ENCODE measurements around the gene CFAP157. TPM values are rescaled to one million over a fixed set of nuclear protein-coding genes. Genes with fewer than 3 reads are reported as not detected.

CFAP157 gene
- total and polyA plus RNA-seq, 5 experiments from 2014 or later, result 0.18 to 0.99 (median 0.32) TPM

DNA sequence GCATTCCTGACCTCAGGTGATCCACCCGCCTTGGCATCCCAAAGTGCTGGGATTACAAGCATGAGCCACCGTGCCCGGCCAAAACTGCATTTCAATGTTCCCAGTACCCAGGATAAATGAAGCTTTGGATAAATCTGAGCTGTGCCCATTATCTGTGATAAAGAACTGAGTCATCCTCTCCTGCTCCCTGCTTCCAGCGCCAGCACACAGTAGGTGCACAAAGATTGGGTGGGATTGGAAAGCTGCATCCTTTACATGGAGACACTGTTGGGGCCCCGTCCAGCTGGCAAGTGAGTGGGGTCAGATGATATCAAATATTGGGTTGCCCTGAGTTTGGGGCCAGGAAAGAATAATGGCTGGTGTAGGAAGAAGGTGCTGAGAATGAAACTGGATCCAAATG, 54.3 kb downstream of the CFAP157 start:
- no peak for DNase-seq
- Mint-ChIP-seq H3K27me3 (no peaks in the 10 kb centered on the region), H3K4me3 (no peak overlapping the region), H3K4me1 (peaks cover 22 to 51% (median 44%) of the 10 kb centered on the region in 4 donors), H3K36me3 (peaks cover 0 to 54% (median 6%) of the 10 kb centered on the region in 3 donors), H3K27ac (peak overlapping the region in 4 of 10 donors; percentile 29 to 69 (median 49)), H3K9me3 (no peaks in the 10 kb centered on the region)
- no peak for ATAC-seq
- POLR2A ChIA-PET, result interaction anchor here (1.0 to 12.1 kb wide), 2 partner anchors 13 to 21 kb away, joined by 3 to 237 read pairs; partner anchors contain the start of genes CDK9 and SH2D3C

DNA sequence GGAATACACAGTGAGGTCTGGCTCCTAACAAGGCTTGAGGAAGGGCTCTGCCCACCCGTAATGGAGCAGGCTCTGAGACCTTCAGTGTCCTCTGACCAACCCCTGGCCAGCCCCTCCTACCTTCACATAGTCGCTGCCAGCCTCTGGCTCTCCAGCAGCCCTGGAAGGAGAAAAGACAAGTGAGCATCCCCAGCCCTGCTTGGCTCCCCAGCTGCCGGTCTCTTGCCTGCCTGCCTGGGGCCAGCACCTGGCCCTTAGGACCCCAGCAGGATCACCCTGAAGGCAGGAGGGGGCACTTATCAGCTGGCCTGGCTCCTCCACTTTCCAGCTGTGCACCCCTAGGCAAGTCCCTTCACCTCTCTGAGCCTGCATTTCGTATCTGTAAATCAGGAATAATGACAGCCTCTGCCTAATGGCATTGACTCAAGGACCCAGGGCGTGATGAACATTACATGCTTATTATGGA, 54.7 kb downstream of the CFAP157 start:
- DNase-seq, result no peak
- no peak for ATAC-seq
- peaks cover 26 to 56% (median 49%) of the 10 kb centered on the region in 4 donors for H3K4me1 Mint-ChIP-seq
- POLR2A ChIA-PET, result interaction anchor here (1.0 to 12.1 kb wide), 2 partner anchors 14 to 20 kb away, joined by 3 to 237 read pairs; partner anchors contain the start of genes CDK9 and SH2D3C
- H3K36me3 Mint-ChIP-seq, result peaks cover 0 to 59% (median 11%) of the 10 kb centered on the region in 3 donors
- H3K27me3 Mint-ChIP-seq, result no peaks in the 10 kb centered on the region
- no peak overlapping the region for H3K4me3 Mint-ChIP-seq
- no peaks in the 10 kb centered on the region for H3K9me3 Mint-ChIP-seq
- peak overlapping the region in 2 of 10 donors; percentile 36 to 57 for H3K27ac Mint-ChIP-seq

DNA sequence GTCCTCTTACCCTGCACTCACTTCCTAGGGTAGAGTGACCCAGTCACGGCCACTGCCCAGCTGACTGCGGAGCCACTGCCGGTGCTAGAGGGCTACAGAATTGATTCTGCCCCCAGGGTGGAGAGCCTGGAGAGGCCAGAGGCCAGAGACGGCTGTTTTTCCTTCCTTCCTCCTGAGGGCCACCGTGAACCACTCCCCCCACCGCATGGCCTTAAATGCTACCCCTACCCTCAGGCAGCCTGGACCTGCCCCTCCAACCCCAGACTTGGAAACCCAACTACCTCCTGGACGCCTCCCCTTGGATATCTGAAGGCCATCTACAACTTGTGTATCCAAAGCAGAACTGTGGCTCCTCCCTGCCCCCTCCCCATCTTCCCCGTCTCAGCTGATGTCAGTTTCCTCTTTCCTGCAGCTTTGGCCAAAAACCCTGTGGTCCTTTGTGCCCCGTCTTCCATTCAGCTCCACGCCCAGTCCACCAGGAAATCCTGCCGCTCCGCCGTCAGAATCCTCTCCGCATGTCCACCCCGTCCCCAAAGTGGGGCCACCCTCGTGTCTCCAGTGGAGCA, 55.4 kb downstream of the CFAP157 start:
- H3K4me1 Mint-ChIP-seq, result peaks cover 31 to 62% (median 55%) of the 10 kb centered on the region in 4 donors

DNA sequence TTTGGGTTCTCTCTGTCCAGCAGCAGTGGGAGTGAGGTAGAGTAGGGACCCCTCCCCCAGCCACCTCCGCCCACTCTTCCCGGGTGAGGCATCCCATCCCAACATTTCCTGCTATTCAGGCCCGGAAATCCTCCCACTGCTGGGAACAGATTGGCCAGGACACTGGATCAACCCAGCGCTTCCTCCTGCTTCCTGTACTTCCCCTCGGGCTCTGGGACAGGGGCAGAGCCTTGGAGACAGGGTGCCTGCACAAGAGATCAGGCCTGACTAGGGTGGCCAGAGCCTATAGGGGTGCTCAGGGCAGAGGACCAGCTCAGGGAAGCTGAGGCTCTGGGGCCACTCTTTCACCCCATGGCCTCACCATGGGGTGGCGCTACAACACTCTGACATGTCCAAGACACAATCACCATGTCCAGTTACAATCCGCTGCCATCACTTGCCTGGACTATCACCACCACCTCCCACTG, 57.2 kb downstream of the CFAP157 start:
- no peaks in the 10 kb centered on the region for H3K9me3 Mint-ChIP-seq
- peak overlapping the region in 1 of 10 donors; percentile 5 for H3K4me3 Mint-ChIP-seq
- POLR2A ChIA-PET, result interaction anchor here (0.6 to 12.1 kb wide), 2 partner anchors 18 to 168 kb away, joined by 3 to 237 read pairs; partner anchors contain the start of genes CDK9 and SH2D3C
- H3K4me1 Mint-ChIP-seq, result peaks cover 38 to 73% (median 70%) of the 10 kb centered on the region in 4 donors
- DNase-seq, result no peak
- no peak for ATAC-seq
- peak overlapping the region in 8 of 10 donors; percentile 41 to 85 (median 72) for H3K27ac Mint-ChIP-seq
- no peaks in the 10 kb centered on the region for H3K27me3 Mint-ChIP-seq
- H3K36me3 Mint-ChIP-seq, result peaks cover 0 to 55% (median 11%) of the 10 kb centered on the region in 3 donors

More for the DNA sequence above, 55.4 kb downstream of the CFAP157 start:
- H3K27ac Mint-ChIP-seq, result peak overlapping the region in 9 of 10 donors; percentile 29 to 96 (median 76)
- peaks cover 0 to 62% (median 11%) of the 10 kb centered on the region in 3 donors for H3K36me3 Mint-ChIP-seq
- POLR2A ChIA-PET, result interaction anchor here (12.1 kb wide), 1 partner anchor 20 kb away, joined by 237 read pairs; the partner anchor contains the start of genes CDK9 and SH2D3C
- no peak overlapping the region for H3K4me3 Mint-ChIP-seq
- DNase-seq, result no peak
- H3K9me3 Mint-ChIP-seq, result no peaks in the 10 kb centered on the region
- no peak for ATAC-seq
- H3K27me3 Mint-ChIP-seq, result no peaks in the 10 kb centered on the region

DNA sequence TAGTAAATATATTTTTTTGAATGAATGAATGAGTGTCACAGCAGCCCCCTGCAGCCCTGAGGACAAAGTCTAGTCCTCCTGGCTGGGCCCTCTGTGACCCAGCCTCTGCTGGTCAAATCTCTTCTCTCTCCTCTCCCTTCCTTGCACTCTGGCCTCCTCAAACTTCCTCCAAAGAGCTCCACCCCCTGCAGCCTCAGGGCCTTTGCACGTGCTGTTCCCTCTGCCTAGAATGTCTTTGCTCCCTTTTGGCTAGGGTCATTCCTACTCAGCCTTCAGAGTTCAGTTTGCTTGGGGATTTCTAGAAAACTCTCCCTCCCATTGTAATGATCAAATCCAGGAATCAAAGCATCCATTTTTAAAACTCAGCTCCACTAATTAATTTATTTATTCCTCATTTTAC, 58.6 kb downstream of the CFAP157 start:
- peak overlapping the region in 9 of 10 donors; percentile 16 to 95 (median 83) for H3K27ac Mint-ChIP-seq
- no peak for DNase-seq
- no peaks in the 10 kb centered on the region for H3K9me3 Mint-ChIP-seq
- H3K4me1 Mint-ChIP-seq, result peaks cover 44 to 87% (median 82%) of the 10 kb centered on the region in 4 donors
- ATAC-seq, result no peak
- POLR2A ChIA-PET, result interaction anchor here (0.8 to 12.1 kb wide), 5 partner anchors 8 to 56 kb away, joined by 3 to 237 read pairs (median 5); partner anchors contain the start of genes CDK9 and SH2D3C
- no peaks in the 10 kb centered on the region for H3K27me3 Mint-ChIP-seq
- H3K36me3 Mint-ChIP-seq, result peaks cover 0 to 53% (median 11%) of the 10 kb centered on the region in 3 donors
- peak overlapping the region in 2 of 10 donors; percentile 9 to 45 for H3K4me3 Mint-ChIP-seq

Other genes with a start within 250 kb of the CFAP157 start
- gene STXBP1, start 94.7 kb upstream of the CFAP157 start, total RNA-seq, result 10 to 100 TPM; 34.6 to 39.7 TPM
- gene STXBP1, start 94.7 kb upstream of the CFAP157 start, polyA plus RNA-seq, result 10 to 100 TPM in 1 of 3 donors, 1 to 10 TPM in 2; 3.4 to 10.3 (median 7.5) TPM
- gene PTRH1, start 8.7 kb downstream of the CFAP157 start, total RNA-seq, result 1 to 10 TPM; 8.8 to 8.9 TPM
- gene PTRH1, start 8.7 kb downstream of the CFAP157 start, polyA plus RNA-seq, result 10 to 100 TPM; 26.2 to 37.7 (median 30.9) TPM
- gene TTC16, start 9.1 kb downstream of the CFAP157 start, total RNA-seq, result 1 to 10 TPM; 7.2 to 8.2 TPM
- gene TTC16, start 9.1 kb downstream of the CFAP157 start, polyA plus RNA-seq, result 1 to 10 TPM; 1.8 to 4.4 (median 3.0) TPM
- 10 to 100 TPM in 1 of 2 experiments, 1 to 10 TPM in 1; 9.8 to 13.9 TPM for gene TOR2A, start 28.3 kb downstream of the CFAP157 start, total RNA-seq
- 10 to 100 TPM; 18.1 to 24.7 (median 23.5) TPM for gene TOR2A, start 28.3 kb downstream of the CFAP157 start, polyA plus RNA-seq
- gene SH2D3C, start 71.7 kb downstream of the CFAP157 start, total RNA-seq, result 10 to 100 TPM; 42.8 to 45.1 TPM
- gene SH2D3C, start 71.7 kb downstream of the CFAP157 start, polyA plus RNA-seq, result 10 to 100 TPM; 13.8 to 50.8 (median 23.5) TPM
- gene CDK9, start 79.0 kb downstream of the CFAP157 start, total RNA-seq, result 100 to 1,000 TPM; 142 to 147 TPM
- gene CDK9, start 79.0 kb downstream of the CFAP157 start, polyA plus RNA-seq, result 10 to 100 TPM; 28.3 to 62.9 (median 38.9) TPM
- 100 to 1,000 TPM; 155 to 158 TPM for gene FPGS, start 95.9 kb downstream of the CFAP157 start, total RNA-seq
- gene FPGS, start 95.9 kb downstream of the CFAP157 start, polyA plus RNA-seq, result 10 to 100 TPM; 51.7 to 54.8 (median 53.4) TPM
- 10 to 100 TPM in 1 of 2 experiments, 1 to 10 TPM in 1; 9.4 to 10.2 TPM for gene ENG, start 147.7 kb downstream of the CFAP157 start, total RNA-seq
- 1 to 10 TPM; 2.1 to 5.4 (median 4.4) TPM for gene ENG, start 147.7 kb downstream of the CFAP157 start, polyA plus RNA-seq
- 10 to 100 TPM; 52.2 to 57.1 TPM for gene AK1, start 170.7 kb downstream of the CFAP157 start, total RNA-seq
- under 1 TPM in 2 of 3 donors, not detected in 1; 0.07 to 0.22 TPM for gene AK1, start 170.7 kb downstream of the CFAP157 start, polyA plus RNA-seq
- gene ST6GALNAC6, start 192.6 kb downstream of the CFAP157 start, total RNA-seq, result 100 to 1,000 TPM; 102 to 110 TPM
- gene ST6GALNAC6, start 192.6 kb downstream of the CFAP157 start, polyA plus RNA-seq, result 10 to 100 TPM; 29.8 to 42.8 (median 30.3) TPM
- gene ST6GALNAC4, start 210.1 kb downstream of the CFAP157 start, total RNA-seq, result 10 to 100 TPM; 47.0 to 47.5 TPM
- 10 to 100 TPM; 19.8 to 34.4 (median 22.1) TPM for gene ST6GALNAC4, start 210.1 kb downstream of the CFAP157 start, polyA plus RNA-seq
- gene PIP5KL1, start 223.8 kb downstream of the CFAP157 start, total RNA-seq, result 1 to 10 TPM; 1.8 to 2.0 TPM
- gene PIP5KL1, start 223.8 kb downstream of the CFAP157 start, polyA plus RNA-seq, result under 1 TPM in 2 of 3 donors, not detected in 1; 0.28 to 0.46 TPM
- gene DPM2, start 230.9 kb downstream of the CFAP157 start, total RNA-seq, result 10 to 100 TPM; 71.1 to 74.6 TPM
- 10 to 100 TPM; 28.5 to 34.7 (median 34.2) TPM for gene DPM2, start 230.9 kb downstream of the CFAP157 start, polyA plus RNA-seq

Data from naive thymus-derived CD8-positive, alpha-beta T cell (primary cell).